Measurements from ENCODE around the gene NHERF2. TPM values are rescaled to one million over a fixed set of nuclear protein-coding genes. Genes with fewer than 3 reads are reported as not detected.

Gene NHERF2
- total and polyA plus RNA-seq, 2 of the 4 experiments (the other 2 are of a cell fraction): 18.6 to 77.8 TPM

- TF ChIP-seq CEBPB (IDR thresholded peaks at IDR 0.05; ENCODE audit: low read depth, low read length): no peak
Observed at GRCh38 chr16:2081201-2082084, 54.7 kb downstream of the NHERF2 start (continued).

- H3K36me3 ChIP-seq (ENCODE audit: control insufficient read depth, insufficient read depth, low read length): peaks cover 74% of the 10 kb centered on the region
- no peak overlapping the region for H3K9ac ChIP-seq (ENCODE audit: low read depth, low read length)
- in situ Hi-C loops (cut with MboI; ENCODE audit: low sequenced_read_pairs) (no loop called here), intact Hi-C loops (cut with micrococcal nuclease) (no loop called here), dilution Hi-C loops (cut with HindIII; ENCODE audit: low sequenced_read_pairs, unreplicated experiment) (no loop called here)
- no peaks in the 10 kb centered on the region for H3K27me3 ChIP-seq (ENCODE audit: control insufficient read depth, insufficient read depth, low read length)
- H4K5ac ChIP-seq (ENCODE audit: low read depth, low read length): no peak overlapping the region
- H3K9me3 ChIP-seq (ENCODE audit: control insufficient read depth, insufficient read depth, low read length): no peaks in the 10 kb centered on the region
- H3K4me1 ChIP-seq (ENCODE audit: control insufficient read depth, insufficient read depth, low read length): peaks cover 3% of the 10 kb centered on the region; the same call in 1 of the 2 replicates
- no peak overlapping the region for H3K56ac ChIP-seq (ENCODE audit: extremely low read depth, insufficient read depth, low read length)
- no peak overlapping the region for H3K27ac ChIP-seq (ENCODE audit: insufficient read depth, low read length)
- H3K14ac ChIP-seq (replicated peaks; ENCODE audit: low read depth, low read length): no peak overlapping the region
- H2BK5ac ChIP-seq (ENCODE audit: low read depth, low read length, poor library complexity, severe bottlenecking): no peak overlapping the region
- no peak overlapping the region for H2BK15ac ChIP-seq (ENCODE audit: low read depth, low read length)
- peaks cover 11% of the 10 kb centered on the region for H4K20me1 ChIP-seq (ENCODE audit: insufficient read depth, low read length)
- 0 out of 4 replicates have a peak, but pooled peaks cover 0 to 3% of the 10 kb centered on the region in 2 experiments for H3K79me1 ChIP-seq (ENCODE audit: low read depth in 1 of 2, low read length in 2 of 2)
- H4K8ac ChIP-seq (ENCODE audit: low read depth in 2 of 2, low read length in 2 of 2): no peak overlapping the region
- ChIA-PET CTCF (interaction anchor here (0.6 kb wide), 1 partner anchor 64 kb away, joined by 3 read pairs; no protein-coding TSS in a partner anchor), POLR2A (ENCODE audit: unreplicated experiment) (no interaction called here)
- no peak overlapping the region for H3K4me3 ChIP-seq (ENCODE audit: insufficient read depth, low read depth, low read length)
- H3K18ac ChIP-seq (ENCODE audit: low read depth, low read length): no peak overlapping the region
- peak overlapping the region; percentile 85 for H2AK9ac ChIP-seq (replicated peaks; ENCODE audit: low read depth, low read length, poor library complexity)
- no peaks in the 10 kb centered on the region for H3K9me1 ChIP-seq (ENCODE audit: insufficient read depth, low read length)
- H2BK120ac ChIP-seq (ENCODE audit: low read depth, low read length): no peak overlapping the region
- DNase-seq: peak; percentile 41
- BruUV-seq (replicated peaks): no TSS peak
- no peak overlapping the region for H3K23ac ChIP-seq (ENCODE audit: low read depth, low read length)
- no peak for ATAC-seq (ENCODE audit: low read depth)
- H2AFZ ChIP-seq (replicated peaks; ENCODE audit: low read length, poor library complexity): peak overlapping the region; percentile 72
- H4K91ac ChIP-seq (ENCODE audit: insufficient read depth, low read depth, low read length): no peak overlapping the region
- H2BK20ac ChIP-seq (ENCODE audit: low read depth, low read length): no peak overlapping the region
- 0 out of 2 replicates have a peak overlapping the region, but pooled peaks have one; percentile 59 for H2AK5ac ChIP-seq (ENCODE audit: low read depth, low read length)
- 65% methylated on average over 16 of the region's 32 CpGs; no CpG with 5 or more reads in 1 of the 2 experiments for WGBS, 2 experiments (ENCODE audit: extremely low coverage in 2 of 2, insufficient read length in 1 of 2)
- no peak for TF ChIP-seq MXI1 (IDR thresholded peaks at IDR 0.05; ENCODE audit: borderline replicate concordance, low read depth, low read length)
- no peak for TF ChIP-seq BHLHE40 (IDR thresholded peaks at IDR 0.05; ENCODE audit: low read depth, low read length)
- no peak for TF ChIP-seq RFX5 (IDR thresholded peaks at IDR 0.05; ENCODE audit: low read depth, low read length)
- no peak for TF ChIP-seq CEBPB (IDR thresholded peaks at IDR 0.05; ENCODE audit: low read depth, low read length)
- no peak for TF ChIP-seq SMC3 (IDR thresholded peaks at IDR 0.05; ENCODE audit: low read depth, low read length)
- no peak for TF ChIP-seq USF2 (IDR thresholded peaks at IDR 0.05; ENCODE audit: low read depth, low read length)
- TF ChIP-seq ELK1 (IDR thresholded peaks at IDR 0.05; ENCODE audit: borderline replicate concordance, low read depth, low read length): no peak
- no peak for TF ChIP-seq FOS (IDR thresholded peaks at IDR 0.05; ENCODE audit: low read depth, low read length)
- no peak for TF ChIP-seq MAZ (IDR thresholded peaks at IDR 0.05; ENCODE audit: borderline replicate concordance, low read depth, low read length)
- no peak for TF ChIP-seq RAD21 (IDR thresholded peaks at IDR 0.05; ENCODE audit: low read length)
- no peak for TF ChIP-seq POLR2A (IDR thresholded peaks at IDR 0.05; ENCODE audit: low read depth, low read length)
- no peak overlapping the region for H3K4ac ChIP-seq (ENCODE audit: low read depth, low read length)
- H3K4me2 ChIP-seq (ENCODE audit: low read depth, low read length): no peak overlapping the region
Observed at GRCh38 chr16:2082171-2082982, 55.7 kb downstream of the NHERF2 start.
